Ectodermal cell (in vitro differentiated cells): Measurements from ENCODE around the gene SLC41A2.
"Not testable (repeated sequence)": the region's sequence is repeated elsewhere in the genome, so short reads cannot be mapped to it uniquely, and the experiment has no call there.

Experiments used
- H3K27ac ChIP-seq: 2 replicates; pipeline ENCODE4 v1.7.0; 2013; ENCODE audit warnings: mild to moderate bottlenecking, low read depth, low read length; ENCODE audit not compliant: insufficient read depth, poor library complexity, severe bottlenecking
- H3K27me3 ChIP-seq: 2 replicates; pipeline ENCODE4 v1.7.0; 2013; ENCODE audit warnings: mild to moderate bottlenecking, low read length; ENCODE audit not compliant: insufficient read depth, control insufficient read depth, poor library complexity, severe bottlenecking
- H3K36me3 ChIP-seq: one replicate; pipeline ENCODE4 v1.7.0; 2013; ENCODE audit warnings: low read length; ENCODE audit not compliant: control insufficient read depth, insufficient read depth
- H3K4me1 ChIP-seq: one replicate; pipeline ENCODE4 v1.7.0; 2013; ENCODE audit warnings: low read length; ENCODE audit not compliant: control insufficient read depth, insufficient read depth
- H3K4me3 ChIP-seq: 2 replicates; pipeline ENCODE4 v1.7.0; 2013; ENCODE audit warnings: low read depth, low read length, control low read depth; ENCODE audit not compliant: insufficient read depth
- H3K9me3 ChIP-seq: 2 replicates; pipeline ENCODE4 v1.7.0; 2013; ENCODE audit warnings: mild to moderate bottlenecking, low read length, moderate library complexity; ENCODE audit not compliant: control insufficient read depth
- WGBS, 2 experiments: methylation state at CpG; one replicate each; pipeline ENCODE4 v1.1.7; 2013; ENCODE audit warnings: missing lambda C conversion rate in 2 of 2; 5-methylcytosine and 5-hydroxymethylcytosine counted together

SLC41A2 gene

DNA sequence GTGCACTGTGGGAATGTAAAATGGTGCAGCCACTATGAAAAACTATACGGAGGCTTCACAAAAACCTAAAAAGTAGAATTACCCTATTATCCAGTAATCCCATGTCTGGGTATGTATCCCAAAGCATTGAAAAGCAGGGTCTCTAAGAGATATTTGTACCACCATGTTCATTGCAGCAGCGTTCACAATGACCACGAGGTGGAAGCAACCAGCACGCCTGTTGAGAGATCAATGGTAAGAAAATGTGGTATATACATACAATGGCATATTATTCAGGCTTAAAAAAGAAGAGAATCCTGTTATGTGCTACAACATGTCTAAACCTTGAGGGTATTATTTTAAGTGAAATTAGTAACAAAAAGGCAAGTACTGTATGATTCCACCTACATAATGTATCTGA, 27.1 kb upstream of the SLC41A2 start:
- no peak overlapping the region for H3K27ac ChIP-seq
- no peaks in the 10 kb centered on the region for H3K9me3 ChIP-seq
- no peaks in the 10 kb centered on the region for H3K27me3 ChIP-seq
- WGBS, 2 experiments, result 90 to 93% methylated on average over 3 to 4 of the region's 4 CpGs
- peaks cover 12% of the 10 kb centered on the region for H3K4me1 ChIP-seq
- no peaks in the 10 kb centered on the region for H3K36me3 ChIP-seq
- H3K4me3 ChIP-seq, result no peak overlapping the region

DNA sequence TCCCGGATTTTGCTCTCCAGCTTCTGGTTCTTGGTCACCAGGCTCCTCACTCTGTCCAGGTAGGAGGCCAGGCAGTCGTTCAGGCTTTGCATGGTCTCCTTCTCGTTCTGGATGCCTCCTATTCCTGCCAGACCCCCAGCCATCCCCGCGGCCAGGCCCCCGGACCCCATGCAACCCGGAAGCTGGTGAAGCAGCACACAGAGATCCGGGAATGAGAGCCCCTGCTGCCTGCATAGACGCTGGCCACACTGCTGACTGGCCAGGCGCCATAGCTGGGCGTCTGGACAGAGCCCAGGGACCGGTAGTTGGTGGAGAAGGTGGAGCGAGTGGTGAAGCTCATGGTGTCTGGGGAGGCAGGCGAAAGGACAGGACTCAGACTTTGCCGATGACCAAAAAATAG, 19.6 kb upstream of the SLC41A2 start:
- H3K4me3 ChIP-seq, H3K36me3 ChIP-seq, H3K27me3 ChIP-seq, H3K27ac ChIP-seq, H3K4me1 ChIP-seq, H3K9me3 ChIP-seq: not testable (repeated sequence)
- 92 to 94% methylated on average over 15 of the region's 15 CpGs for WGBS, 2 experiments

DNA sequence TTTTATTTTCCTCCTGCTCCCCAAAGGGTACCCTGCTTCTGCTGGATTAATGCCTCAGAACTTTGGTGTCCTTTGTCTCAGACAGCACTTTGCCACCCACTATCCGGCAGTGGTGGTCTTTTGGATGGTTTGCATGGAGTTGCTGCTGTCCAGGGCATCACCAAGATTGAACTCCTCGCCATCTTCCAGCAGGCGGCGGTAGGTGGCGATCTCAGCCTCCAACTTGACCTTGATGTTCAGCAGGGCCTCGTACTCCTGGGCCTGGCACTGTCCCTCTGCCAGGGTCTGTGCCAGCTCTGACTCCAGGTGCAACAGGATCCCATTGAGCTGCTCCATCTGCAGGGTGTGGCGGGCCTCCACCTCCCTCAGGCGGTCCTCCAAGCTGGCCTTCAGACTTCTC, 18.6 kb upstream of the SLC41A2 start:
- Histone ChIP-seq H3K4me3 (no peak overlapping the region), H3K27me3 (no peaks in the 10 kb centered on the region), H3K36me3 (no peaks in the 10 kb centered on the region), H3K9me3 (no peaks in the 10 kb centered on the region), H3K4me1 (no peaks in the 10 kb centered on the region), H3K27ac (no peak overlapping the region)
- WGBS, 2 experiments, result 88 to 91% methylated on average over 8 of the region's 8 CpGs

DNA sequence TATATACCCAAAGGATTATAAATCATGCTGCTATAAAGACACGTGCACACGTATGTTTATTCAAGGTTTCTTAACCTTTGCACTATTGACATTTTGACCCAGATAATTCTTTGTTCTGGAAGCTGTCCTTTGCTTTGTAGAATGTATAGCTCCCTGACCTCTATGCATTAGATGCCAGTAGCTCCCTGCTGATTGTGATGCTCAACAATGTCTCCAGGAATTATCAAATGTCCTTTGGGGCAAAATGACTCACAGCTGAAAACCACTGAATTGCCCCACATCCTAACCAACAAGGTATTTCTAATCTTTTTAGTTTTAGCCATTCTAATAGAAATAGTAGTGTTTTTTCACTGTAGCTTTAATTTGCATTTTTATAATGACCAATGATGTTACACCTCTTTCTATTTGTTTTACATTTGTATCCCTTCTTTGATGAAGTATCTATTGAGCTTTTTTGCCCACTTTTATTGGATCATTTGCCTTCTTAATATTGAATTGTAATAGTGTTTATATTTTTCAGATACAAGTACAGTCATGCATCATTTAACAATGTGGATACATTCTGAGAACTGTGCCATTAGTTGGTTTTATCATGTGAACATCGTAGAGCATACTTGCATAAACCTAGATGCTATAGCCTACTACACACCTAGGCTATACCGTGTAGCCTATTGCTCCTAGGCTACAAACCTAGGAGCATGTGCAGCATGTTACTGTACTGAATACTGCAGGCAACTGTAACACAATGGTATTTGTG, 17.7 kb upstream of the SLC41A2 start:
- H3K4me3 ChIP-seq, result no peak overlapping the region
- no peaks in the 10 kb centered on the region for H3K27me3 ChIP-seq
- 92 to 95% methylated on average over 4 of the region's 4 CpGs for WGBS, 2 experiments
- no peaks in the 10 kb centered on the region for H3K9me3 ChIP-seq
- no peak overlapping the region for H3K27ac ChIP-seq
- H3K36me3 ChIP-seq, result no peaks in the 10 kb centered on the region
- no peaks in the 10 kb centered on the region for H3K4me1 ChIP-seq

DNA sequence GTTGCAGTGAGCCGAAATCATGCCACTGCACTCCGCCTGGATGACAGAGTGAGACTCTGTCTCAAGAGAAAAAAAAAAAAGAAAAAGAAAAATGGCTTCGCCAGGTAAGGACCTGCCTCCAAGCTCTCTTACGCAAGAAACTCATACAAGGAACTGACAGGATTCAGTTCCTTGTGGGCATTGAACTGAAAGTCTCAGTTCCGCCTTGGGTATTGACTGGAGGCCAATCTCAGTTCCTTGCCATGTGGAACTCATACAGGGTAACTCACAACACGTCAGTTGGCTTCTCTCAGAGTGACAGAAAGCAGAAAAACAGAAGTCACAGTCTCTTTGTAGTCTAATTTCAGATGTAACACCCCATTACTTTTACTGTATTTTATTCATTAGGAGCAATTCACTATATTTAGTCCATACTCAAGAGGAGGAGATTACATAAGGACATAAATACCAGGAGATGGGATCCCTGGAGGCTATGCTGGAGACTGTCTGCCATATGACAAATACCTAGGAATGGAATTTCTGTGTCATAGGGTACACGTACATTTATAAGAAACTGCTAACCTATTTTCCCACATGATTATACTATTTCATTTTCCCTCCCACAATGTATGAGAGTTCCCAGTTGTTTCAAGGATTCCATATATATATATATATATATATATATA, 16.7 kb upstream of the SLC41A2 start:
- Histone ChIP-seq H3K36me3 (no peaks in the 10 kb centered on the region), H3K27ac (no peak overlapping the region), H3K27me3 (no peaks in the 10 kb centered on the region), H3K4me1 (no peaks in the 10 kb centered on the region), H3K9me3 (no peaks in the 10 kb centered on the region), H3K4me3 (no peak overlapping the region)
- WGBS, 2 experiments, result 91 to 93% methylated on average over 7 of the region's 7 CpGs

DNA sequence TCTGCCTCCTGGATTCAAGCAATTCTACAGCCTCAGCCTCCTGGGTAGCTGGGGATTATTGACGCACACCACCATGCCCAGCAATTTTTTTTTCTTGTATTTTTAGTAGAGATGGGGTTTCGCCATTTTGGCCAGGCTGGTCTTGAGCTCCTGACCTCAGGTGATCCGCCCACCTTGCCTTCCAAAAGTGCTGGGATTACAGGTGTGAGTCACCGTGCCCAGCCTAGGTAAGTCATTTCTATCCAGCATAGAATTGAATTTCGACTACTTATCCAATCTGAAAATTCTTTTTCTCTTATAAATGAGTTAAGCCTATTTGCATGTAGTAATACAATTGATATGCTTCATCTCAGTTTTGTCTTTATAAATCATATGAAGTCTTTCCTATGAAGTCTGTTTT, 15.2 kb upstream of the SLC41A2 start:
- 84 to 97% methylated on average over 4 to 5 of the region's 5 CpGs for WGBS, 2 experiments
- Histone ChIP-seq H3K9me3 (no peaks in the 10 kb centered on the region), H3K27ac (no peak overlapping the region), H3K4me1 (no peaks in the 10 kb centered on the region), H3K4me3 (no peak overlapping the region), H3K27me3 (no peaks in the 10 kb centered on the region), H3K36me3 (no peaks in the 10 kb centered on the region)

DNA sequence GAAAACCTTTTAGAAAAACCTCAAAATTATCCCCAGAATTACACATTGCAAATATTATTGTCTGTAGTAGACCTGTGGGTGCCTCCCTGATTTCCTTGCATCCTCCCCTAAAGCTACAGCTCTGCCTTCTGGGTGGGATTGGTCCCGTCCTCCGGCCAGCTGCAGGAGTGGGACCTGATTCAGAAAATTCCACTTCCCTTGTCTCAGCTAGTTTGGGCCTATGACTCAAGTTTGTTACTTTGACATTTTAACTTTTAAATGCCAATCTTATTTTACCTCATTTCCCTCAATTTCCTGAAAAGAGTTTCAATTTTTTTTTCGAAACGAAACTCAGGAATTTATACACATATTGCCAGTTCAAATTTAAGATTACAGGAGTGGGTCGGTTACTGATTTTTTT, 13.2 kb upstream of the SLC41A2 start:
- no peak overlapping the region for H3K4me3 ChIP-seq
- H3K4me1 ChIP-seq, result no peaks in the 10 kb centered on the region
- H3K27me3 ChIP-seq, result no peaks in the 10 kb centered on the region
- WGBS, 2 experiments, result 92 to 94% methylated on average over 5 of the region's 5 CpGs
- no peak overlapping the region for H3K27ac ChIP-seq
- no peaks in the 10 kb centered on the region for H3K9me3 ChIP-seq
- no peaks in the 10 kb centered on the region for H3K36me3 ChIP-seq

DNA sequence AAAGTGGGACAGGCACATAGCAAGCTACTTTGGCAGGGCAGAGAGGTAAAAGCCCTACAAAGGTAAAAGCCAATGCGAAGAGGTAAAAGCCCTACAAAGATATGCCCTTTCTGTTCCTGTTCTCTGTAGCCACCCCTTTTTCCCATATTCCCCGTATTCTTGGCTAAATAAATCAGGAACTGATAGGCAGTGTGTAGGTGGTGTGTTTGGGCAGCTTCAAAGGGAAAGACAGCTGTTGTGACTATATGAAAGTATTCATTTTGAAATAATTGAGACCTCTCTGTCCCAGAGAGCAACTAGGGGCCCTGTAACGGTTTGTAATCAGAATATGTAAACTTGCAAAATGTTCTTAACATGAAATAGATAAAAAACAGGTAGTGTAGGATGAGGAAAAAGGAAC, 11.3 kb upstream of the SLC41A2 start:
- H3K27ac ChIP-seq, result no peak overlapping the region
- WGBS, 2 experiments, result 95 to 96% methylated on average over 3 of the region's 3 CpGs
- H3K36me3 ChIP-seq, result no peaks in the 10 kb centered on the region
- H3K4me3 ChIP-seq, result no peak overlapping the region
- H3K27me3 ChIP-seq, result no peaks in the 10 kb centered on the region
- no peaks in the 10 kb centered on the region for H3K4me1 ChIP-seq
- no peaks in the 10 kb centered on the region for H3K9me3 ChIP-seq

DNA sequence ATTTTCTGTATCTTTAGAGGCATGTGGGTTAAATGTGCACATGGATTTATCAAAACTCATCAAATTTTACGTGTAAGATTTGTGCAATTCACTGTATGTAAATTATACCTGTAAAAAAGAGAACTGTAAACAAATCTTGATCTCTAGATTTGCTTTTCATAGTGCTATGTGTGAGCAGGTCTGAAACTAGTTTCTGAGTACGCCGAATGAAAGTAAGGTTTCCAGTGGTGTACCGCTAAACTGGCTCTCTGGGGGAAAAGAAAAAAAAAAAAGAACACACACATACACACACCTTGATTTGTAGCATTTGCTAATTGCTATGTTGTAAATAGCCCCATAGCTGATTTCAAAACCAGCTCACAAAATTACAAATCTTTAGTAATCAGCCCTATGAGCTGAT, 8.6 kb upstream of the SLC41A2 start:
- WGBS, 2 experiments, result 89 to 100% methylated on average over 3 to 4 of the region's 4 CpGs
- Histone ChIP-seq H3K4me1 (no peaks in the 10 kb centered on the region), H3K4me3 (no peak overlapping the region), H3K36me3 (no peaks in the 10 kb centered on the region), H3K27ac (no peak overlapping the region), H3K9me3 (no peaks in the 10 kb centered on the region), H3K27me3 (no peaks in the 10 kb centered on the region)

DNA sequence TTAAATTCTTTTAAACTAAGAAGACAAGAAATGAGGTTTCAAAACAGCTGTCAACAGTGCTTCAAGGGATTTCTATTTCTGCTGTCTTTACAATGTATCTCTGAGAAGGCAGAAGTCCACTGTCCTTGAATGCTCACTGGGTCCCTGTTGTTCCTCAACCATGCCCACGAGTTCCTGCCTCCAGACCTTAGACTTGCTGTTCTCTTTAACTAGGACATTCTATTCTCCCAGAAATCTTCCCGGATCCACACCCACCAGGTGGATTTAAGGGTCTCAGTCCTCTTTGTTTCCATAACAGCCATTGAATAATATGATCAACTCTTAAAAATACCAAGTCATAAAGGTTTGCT, 6.7 kb upstream of the SLC41A2 start:
- 82 to 88% methylated on average over 2 of the region's 2 CpGs for WGBS, 2 experiments
- Histone ChIP-seq H3K36me3 (no peaks in the 10 kb centered on the region), H3K4me3 (no peak overlapping the region), H3K27ac (no peak overlapping the region), H3K4me1 (no peaks in the 10 kb centered on the region), H3K27me3 (peaks cover 4% of the 10 kb centered on the region), H3K9me3 (no peaks in the 10 kb centered on the region)
